HL-60/S4 treated with retinoic acid at 250 ng/mL for 4 days and 3 days (cell line): ENCODE data around the gene H2AZ2.
"Not testable (repeated sequence)": the region's sequence is repeated elsewhere in the genome, so short reads cannot be mapped to it uniquely, and the experiment has no call there.

ENCODE experiments used
- in situ Hi-C: fragments of 300-500 bp; cut with MboI; formaldehyde crosslinking; loops from 2 replicates; pipeline ENCODE4 v1.7.0; 2022; ENCODE audit warnings: low sequenced_read_pairs

Gene H2AZ2

DNA sequence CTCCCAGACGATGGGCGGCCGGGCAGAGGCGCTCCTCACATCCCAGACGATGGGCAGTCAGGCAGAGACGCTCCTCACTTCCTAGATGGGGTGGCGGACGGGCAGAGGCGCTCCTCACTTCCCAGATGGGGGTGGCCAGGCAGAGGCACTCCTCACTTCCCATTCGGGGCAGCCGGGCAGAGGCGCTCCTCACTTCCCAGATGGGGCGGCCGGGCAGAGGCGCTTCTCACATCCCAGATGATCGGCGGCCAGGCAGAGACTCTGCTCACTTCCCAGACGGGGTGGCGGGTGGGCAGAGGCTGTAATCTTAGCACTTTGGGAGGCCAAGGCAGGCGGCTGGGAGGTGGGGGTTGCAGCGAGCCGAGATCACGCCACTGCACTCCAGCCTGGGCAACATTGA, 24.0 kb upstream of the H2AZ2 start:
- in situ Hi-C loops = not testable (repeated sequence)

DNA sequence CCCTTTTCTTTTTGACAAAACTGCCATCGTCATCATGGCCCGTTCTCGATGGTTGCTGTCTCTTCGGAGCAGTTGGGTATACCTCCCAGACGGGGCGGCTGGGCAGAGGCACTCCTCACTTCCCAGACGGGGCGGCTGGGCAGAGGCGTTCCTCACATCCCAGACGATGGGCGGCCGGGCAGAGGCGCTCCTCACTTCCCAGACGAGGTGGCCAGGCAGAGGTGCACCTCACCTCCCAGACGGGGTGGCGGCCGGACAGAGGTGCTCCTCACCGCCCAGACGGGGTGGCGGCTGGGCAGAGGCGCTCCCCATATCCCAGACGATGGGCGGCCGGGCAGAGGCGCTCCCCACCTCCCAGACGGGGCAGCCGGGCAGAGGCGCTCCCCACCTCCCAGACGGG, 22.9 kb upstream of the H2AZ2 start:
- in situ Hi-C loops = not testable (repeated sequence)

DNA sequence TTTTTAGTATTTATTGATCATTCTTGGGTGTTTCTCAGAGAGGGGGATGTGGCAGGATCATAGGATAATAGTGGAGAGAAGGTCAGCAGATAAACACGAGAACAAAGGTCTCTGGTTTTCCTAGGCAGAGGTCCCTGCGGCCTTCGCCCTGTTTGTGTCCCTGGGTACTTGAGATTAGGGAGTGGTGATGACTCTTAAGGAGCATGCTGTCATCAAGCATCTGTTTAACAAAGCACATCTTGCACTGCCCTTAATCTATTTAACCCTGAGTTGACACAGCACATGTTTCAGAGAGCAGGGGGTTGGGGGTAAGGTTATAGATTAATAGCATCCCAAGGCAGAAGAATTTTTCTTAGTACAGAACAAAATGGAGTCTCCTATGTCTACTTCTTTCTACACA, 22.4 kb upstream of the H2AZ2 start:
- in situ Hi-C loops = not testable (repeated sequence)

DNA sequence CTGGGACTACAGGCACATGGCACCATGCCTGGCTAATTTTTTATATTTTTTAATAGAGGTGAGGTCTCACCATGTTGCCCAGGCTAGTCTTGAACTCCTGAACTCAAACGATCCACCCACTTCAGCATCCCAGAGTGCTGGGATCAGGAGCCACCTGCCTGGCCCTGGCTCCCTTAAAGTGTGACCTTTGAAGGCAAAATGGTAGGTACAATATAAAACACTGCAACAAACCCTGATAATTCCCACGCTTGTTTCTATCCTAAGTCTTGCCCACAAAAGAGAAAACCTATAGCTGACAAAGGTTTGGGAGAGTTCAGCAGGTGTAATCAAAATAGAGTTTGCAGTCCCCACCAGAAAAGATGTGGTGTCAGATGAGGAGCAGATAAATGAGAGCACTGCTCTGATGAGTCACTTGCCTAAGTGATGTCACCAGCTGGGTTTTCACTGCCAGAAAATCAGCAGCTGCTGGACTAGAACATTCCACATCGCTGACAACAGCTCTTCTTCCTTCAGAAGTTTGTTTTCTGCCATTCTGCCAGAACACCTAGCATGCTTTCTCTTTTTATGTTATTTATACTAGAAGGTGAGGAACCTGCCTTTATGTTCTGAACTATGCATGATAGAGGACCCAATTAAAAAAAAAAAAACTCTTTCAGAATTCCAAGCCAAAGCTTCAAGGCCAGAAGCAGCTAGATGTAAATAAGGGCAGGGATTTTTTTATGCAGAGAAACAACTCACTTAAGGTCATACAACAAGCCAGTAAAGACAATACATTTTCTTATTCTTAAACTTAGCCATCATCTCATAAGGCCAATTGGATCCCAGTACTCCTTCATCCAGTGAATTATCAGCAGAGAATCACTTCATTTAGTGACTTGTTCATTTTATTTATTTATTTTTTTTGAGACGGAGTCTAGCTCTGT, 19.4 kb upstream of the H2AZ2 start:
- in situ Hi-C loops = no loop called here

DNA sequence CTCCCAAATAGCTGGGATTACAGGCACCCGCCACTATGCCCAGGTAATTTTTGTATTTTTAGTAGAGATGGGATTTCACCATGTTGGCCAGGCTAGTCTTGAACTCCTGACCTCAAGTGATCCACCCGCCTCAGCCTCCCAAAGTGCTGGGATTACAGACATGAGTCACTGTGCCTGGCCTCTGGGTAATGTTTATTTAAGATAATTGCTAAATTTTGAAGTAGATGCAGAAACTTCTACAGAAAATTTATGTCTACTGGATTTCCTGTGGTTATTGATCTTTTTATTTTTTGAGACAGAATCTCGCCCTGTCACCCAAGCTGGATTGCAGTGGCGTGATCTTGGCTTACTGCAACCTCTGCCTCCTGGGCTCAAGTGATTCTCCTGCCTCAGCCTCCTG, 14.1 kb upstream of the H2AZ2 start:
- in situ Hi-C loops = not testable (repeated sequence)

DNA sequence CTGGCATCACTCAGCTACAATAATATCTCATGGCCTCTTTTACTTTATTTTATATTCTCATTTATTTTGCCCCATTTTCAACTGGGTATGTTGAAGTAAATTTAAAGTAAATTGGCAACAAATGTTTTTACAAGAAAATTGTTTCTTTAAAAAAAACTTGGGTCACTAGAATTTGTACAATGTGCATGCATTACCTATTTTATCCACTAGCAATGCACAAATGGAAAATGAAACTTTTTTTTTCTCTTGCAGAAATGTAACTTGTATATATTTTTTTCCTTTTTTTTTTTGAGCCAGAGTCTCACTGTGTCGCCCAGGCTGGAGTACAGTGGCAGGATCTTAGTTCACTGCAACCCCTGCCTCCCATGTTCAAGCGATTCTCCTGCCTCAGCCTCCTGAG, 10.3 kb upstream of the H2AZ2 start:
- in situ Hi-C loops = no loop called here

DNA sequence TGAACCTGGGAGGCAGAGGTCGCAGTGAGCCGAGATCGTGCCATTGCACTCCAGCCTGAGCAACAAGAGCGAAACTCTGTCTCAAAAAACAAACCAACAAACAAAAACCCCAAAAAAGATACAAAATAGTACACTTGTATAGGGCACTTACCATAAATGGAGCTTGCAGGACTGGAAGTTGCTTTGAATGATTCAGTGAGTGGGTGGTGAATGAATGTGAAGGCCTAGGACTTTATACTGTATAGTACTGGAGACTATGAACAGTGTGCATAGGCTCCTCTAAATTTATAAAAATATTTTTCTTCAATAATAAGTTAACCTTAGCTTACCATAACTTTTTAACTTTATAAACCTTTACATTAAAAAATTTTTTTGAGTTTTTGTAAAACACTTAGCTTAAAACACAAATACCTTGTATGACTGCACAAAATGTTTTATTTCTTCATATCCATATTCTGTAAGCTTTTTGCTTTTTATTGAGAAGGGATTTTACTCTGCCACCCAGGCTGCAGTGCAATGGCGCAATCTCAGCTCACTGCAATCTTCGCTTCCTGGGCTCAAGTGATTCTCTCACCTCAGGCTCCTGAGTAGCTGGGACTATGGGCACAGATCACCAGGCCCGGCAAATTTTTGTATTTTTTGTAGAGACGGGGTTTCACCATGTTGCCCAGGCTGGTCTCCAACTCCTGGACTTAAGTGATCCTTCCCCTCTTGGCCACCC, 6.9 kb upstream of the H2AZ2 start:
- in situ Hi-C loops = no loop called here

DNA sequence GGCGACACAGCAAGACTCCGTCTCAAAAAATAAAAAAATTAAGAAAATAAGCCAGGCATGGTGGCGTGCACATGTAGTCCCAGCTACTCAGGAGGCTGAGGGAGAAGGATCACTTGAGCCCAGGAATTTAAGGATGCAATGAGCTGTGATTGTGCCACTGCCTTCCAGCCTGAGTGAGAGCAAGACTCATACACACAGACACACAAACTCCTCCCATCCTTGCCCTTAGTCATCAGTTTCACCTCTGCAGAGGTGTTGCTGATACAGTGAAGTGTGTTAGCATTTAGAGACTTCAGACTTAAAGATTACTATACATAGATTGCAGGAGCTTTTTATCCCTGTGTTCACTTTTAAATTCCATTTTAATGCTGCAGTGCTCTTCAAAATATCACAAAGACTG, 5.5 kb upstream of the H2AZ2 start:
- in situ Hi-C loops = no loop called here

DNA sequence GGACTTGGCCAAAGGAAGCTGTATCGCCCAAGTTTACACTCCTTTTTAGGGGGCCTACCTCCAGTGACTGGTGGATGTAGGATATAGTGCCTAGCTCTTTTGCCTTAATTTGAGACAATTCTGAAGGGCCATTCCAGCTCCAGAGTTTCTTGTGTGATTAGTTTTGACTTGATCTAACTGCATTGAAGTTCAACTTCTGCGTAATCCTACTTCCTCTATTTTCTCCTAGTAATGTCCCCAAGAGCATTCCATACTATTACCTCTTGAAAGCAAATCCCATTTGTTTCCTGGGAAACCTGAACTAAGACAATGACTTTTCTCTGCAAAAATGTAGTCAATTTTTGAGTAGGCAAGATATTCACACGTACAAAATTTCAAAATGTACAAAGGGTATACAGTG, 4.7 kb upstream of the H2AZ2 start:
- in situ Hi-C loops = no loop called here

DNA sequence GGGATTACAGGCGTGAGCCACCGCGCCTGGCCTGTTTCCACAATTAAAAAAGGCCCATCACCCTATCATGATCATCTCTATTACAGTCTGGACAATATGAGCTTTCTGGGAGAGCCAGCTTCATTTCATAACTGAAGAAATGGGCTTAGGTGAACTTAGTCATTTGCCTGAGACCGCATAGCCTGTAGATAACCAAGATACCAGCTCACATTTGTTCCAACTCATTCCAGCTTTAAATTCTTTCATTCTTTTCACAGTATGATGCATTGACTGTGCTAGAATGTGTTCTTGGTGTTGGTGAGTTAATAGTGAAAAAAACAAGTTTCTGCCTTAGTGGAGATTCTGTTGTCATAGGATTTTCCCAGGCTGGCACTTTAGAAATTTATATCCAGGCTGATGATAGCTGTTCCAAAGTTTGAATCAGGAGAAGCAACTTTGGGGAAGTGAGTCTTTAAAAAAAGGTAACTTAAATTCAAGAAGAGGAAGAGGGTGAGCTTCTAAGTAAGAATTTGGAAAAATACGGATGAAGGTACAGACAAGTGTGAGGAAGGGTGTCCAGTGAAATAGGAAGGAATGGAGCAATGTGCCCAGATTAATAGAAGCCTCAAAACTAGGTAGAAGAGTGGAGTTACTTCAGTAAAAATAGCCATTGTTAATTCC, 2.1 kb upstream of the H2AZ2 start:
- in situ Hi-C loops = no loop called here

DNA sequence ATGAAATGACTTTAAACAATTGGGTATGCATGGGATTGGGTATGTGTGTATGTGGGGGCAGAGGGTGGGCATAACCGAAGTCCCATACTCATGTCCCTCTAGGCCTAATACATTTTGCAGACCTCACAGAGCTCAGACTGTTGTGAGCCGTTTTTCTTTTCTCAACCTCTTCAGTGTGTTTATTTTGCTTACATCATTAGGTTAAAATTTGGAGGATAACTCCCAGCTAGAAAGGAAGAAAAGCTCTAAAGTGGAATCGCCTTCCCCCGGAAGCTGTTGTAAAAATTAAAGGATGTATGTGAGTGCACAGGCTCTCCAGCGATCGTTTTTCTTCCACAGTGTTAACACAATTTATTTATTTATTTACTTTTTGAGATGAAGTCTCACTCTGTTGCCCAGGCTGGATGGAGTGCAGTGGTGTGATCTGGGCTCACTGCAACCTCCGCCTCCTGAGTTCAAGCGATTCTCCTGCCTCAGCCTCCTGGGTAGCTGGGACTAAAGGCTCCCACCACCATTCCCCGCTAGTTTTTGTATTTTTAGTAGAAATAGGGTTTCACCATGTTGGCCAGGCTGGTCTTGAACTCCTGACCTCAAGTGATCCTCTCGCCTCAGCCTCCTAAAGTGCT, 1.5 kb upstream of the H2AZ2 start:
- in situ Hi-C loops = no loop called here

DNA sequence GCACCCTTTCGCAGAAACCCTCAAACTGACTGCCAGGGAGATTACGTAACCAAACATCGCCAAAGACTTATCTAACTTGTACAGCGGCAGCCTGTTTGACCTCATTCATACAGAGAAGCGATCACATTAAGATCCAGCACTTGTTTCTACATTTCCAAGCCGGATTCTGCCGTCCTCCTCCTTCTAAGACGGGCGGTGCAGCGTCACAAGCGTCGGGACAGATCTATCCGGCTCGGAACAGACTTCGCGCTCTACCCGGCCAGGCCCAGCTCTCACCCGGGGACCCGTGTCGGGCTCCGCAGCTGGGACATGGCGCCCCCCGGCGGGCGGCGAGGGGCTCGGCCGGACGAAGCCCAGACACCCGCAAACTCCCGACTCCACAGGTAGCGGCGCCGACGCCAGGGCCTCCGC, 373 bp downstream of the H2AZ2 start:
- in situ Hi-C loops = no loop called here

DNA sequence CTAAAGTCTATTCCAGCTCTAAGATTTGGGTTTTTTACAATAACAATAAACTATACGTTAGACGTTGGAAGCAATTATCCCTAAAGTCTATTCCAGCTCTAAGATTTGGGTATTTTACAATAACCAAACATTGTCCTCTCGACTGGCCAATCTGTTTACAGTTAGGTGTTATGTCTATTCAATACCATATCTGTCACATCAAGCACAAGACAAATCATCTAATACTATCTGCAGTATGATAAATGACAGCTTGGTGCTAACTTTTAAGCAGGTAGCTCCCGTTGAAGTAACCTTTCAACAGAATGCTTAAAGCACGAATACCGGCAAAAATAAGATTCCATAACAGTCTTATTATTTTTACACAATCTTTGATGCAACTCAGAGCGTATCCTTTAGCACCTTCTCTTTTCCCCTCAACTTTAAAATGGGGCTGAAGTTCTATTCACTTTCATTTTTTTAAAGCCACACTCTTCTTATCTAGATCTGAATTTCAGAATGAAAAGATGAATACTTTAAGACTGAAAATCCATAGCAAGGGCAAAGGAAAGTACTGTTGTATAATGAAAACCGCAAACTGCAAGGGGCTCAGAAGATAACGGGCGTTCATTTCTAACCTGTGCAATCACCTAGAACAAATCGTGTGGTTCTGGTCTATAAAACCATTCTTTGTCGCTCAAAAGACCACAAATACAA, 925 bp downstream of the H2AZ2 start:
- in situ Hi-C loops = no loop called here

DNA sequence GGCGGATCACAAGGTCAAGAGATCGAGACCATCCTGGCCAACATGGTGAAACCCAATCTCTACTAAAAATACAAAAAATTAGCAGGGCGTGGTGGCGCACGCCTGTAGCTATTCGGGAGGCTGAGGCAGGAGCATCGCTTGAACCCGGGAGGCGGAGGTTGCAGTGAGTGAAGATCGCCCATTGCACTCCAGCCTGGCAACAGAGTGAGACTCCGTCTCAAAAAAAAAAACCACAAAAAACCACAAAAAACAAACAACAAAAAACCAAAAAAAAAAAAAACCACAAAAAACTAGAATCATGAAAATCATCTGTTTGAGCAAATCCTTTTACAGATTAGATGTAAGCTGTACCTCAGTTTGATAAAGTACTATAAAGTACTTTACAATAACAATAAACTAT, 1.5 kb downstream of the H2AZ2 start:
- in situ Hi-C loops = not testable (repeated sequence)

DNA sequence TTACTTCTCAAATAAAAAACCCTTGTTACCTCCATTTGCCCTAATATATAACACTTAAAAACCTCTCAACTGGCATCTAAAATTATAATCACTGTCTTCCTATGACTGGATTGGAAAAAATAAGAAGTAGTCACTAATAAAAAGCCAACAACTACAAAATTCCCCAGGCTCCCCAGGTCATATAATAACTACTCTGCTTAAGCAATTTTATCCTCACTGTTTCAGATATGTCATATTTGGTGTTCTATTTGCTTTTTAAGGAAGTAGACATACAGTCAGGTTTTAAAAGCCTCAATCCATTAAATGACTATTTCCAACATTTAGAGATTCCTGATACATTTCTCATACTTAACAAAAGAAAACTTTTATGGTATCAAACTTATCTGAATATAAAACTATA, 2.4 kb downstream of the H2AZ2 start:
- in situ Hi-C loops = no loop called here

DNA sequence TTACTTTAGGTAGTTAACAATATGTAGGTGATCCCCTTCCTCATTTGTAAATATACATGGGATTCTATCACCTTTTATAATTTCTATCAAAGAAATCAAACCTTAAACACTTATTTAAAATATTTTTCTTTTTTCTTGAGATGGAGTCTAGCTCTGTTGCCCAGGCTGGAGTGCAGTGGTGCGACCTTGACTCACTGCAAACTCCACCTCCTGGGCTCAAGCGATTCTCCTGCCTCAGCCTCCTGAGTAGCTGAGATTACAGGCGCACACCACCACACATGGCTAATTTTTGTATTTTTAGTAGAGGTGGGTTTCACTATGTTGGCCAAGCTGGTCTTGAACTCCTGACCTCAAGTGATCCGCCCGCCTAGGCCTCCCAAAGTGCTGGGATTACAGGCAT, 4.4 kb downstream of the H2AZ2 start:
- in situ Hi-C loops = not testable (repeated sequence)

DNA sequence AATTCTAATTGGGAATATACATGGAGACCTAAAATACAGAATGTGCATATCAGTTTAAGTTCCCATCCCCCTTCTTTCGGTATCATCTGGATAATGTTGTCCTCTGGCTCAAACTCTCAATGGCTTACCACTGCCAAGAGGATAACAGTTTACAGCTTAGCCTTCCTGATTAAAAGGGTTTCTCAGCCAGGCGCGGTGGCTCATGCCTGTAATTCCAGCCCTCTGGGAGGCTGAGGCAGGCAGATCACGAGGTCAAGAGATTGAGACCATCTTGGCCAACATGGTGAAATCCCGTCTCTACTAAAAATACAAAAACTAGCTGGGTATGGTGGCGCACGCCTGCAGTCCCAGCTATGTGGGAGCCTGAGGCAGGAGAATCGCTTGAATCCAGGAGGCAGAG, 5.2 kb downstream of the H2AZ2 start:
- in situ Hi-C loops = not testable (repeated sequence)

DNA sequence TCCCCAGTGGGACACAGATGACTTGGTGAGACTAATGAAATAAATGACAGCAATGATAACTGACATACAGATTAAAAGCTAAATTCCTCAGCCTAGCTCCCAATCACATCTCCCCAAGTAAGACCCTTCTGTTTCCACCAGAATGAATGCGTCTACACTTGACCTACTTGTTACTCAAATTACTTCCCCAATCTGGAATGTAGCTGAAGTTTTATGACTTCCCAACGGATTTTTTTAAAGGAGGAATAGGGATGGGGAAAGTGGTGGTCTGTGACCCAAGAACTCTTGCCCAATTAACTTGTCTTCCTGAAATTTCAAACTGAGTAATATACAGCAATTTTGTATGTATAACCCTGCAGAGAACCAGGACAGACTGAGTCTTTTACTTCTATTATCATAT, 9.1 kb downstream of the H2AZ2 start:
- in situ Hi-C loops = no loop called here

DNA sequence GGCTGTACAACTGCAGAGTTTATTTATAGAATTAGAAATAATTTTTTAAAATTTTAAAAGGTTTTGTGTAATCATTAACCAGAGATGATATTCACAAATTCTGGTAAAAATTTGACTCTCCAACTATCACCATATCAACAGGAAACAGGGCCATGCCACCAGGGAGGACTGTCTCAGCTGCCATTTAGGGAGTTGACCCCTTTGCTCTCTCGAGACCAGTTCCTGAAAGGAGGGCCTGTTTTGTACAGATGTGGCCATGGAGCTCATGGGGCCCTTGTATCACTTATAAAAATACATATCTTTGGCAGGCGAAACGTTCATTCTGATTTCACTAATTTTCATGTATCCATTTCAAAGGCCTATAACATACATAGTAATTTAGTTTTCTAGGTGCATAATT, 20.3 kb downstream of the H2AZ2 start:
- in situ Hi-C loops = no loop called here

DNA sequence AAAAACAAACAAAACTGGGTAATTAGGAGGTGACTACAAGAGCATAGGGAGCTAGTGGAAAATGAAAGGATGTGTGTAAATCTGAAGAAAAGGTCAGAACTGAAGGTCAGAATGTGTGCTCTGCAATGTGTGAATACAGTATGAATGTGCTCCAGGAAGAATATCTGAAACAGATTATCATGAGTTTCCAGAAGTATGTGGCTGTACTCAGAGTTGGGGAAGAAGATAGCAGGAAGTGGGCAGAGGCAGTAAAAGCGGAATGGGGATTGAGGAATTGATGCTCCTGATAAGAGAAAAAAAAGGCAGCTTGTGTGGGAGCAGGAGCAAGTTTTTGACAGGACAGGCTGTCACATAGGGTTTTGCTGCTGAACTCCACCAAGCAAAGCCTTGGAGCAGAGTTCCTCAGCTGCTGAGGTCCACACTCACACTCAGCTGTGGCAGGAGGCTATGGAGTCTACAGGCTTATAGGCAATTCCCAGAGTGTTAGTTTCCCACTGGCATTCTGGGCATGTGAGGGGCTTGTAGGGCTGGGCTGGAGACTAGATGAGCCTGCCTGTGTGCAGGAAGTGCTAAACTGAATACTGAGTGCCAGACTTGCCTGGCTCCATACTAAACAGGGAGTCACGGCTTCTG, 22.9 kb downstream of the H2AZ2 start:
- in situ Hi-C loops = no loop called here
